Suprapubic skin (tissue), 4 donors: Measurements from ENCODE around the gene OR13A1. TPM values are rescaled to one million over a fixed set of nuclear protein-coding genes. Genes with fewer than 3 reads are reported as not detected.
"Not testable (repeated sequence)": the region's sequence is repeated elsewhere in the genome, so short reads cannot be mapped to it uniquely, and the experiment has no call there.

ENCODE experiments used
- DNase-seq, 2 donors: peaks; one replicate each; pipeline ENCODE4 v3.0.0-alpha.2; 2019; ENCODE audit warnings: low spot score in 2 of 2
- H3K27ac ChIP-seq: fragments of 200-600 bp; sonication (generic); one replicate; pipeline ENCODE4 v1.5.1; 2019
- H3K27me3 ChIP-seq: fragments of 200-600 bp; sonication (generic); one replicate; pipeline ENCODE4 v1.5.1; 2019
- H3K36me3 ChIP-seq: fragments of 200-600 bp; sonication (generic); one replicate; pipeline ENCODE4 v1.5.1; 2019
- H3K4me1 ChIP-seq: fragments of 200-600 bp; sonication (generic); one replicate; pipeline ENCODE4 v1.5.1; 2019
- H3K4me3 ChIP-seq: fragments of 200-600 bp; sonication (generic); one replicate; pipeline ENCODE4 v1.5.1; 2019; ENCODE audit warnings: mild to moderate bottlenecking
- H3K9me3 ChIP-seq: fragments of 200-600 bp; sonication (generic); one replicate; pipeline ENCODE4 v1.5.1; 2019
- CTCF ChIP-seq, 2 donors: fragments of 200-600 bp in 1 of 2; fragments of 450-650 bp in 1 of 2; sonication (generic) in 1 of 2; IDR thresholded peaks; one replicate each; pipeline ENCODE4 v1.5.1; 2016 to 2019; ENCODE audit warnings: antibody characterized with exemption in 2 of 2, mild to moderate bottlenecking in 1 of 2, moderate library complexity in 1 of 2
- EP300 ChIP-seq: sonication (generic); formaldehyde crosslinking; IDR thresholded peaks from one replicate; pipeline ENCODE4 v1.6.1; 2017; ENCODE audit warnings: antibody characterized with exemption
- POLR2A ChIP-seq, 2 donors: fragments of 450-650 bp; IDR thresholded peaks; one replicate each; pipeline ENCODE4 v1.6.1; 2017; ENCODE audit warnings: antibody characterized with exemption in 2 of 2, mild to moderate bottlenecking in 2 of 2, moderate library complexity in 2 of 2
- POLR2AphosphoS5 ChIP-seq, 3 donors: sonication (generic); formaldehyde crosslinking; IDR thresholded peaks; one replicate each; pipeline ENCODE4 v1.6.1; 2017; ENCODE audit warnings: antibody characterized with exemption in 3 of 3
- WGBS: methylation state at CpG from one replicate; pipeline ENCODE4 v1.1.5; 2018; 5-methylcytosine and 5-hydroxymethylcytosine counted together
- total RNA-seq, 4 donors: library from RNA; depleted of rRNA; stranded (reverse); fragments of >200 nt; gene quantifications; one replicate each; pipeline ENCODE4 v1.1.0, GENCODE V29; 2016

OR13A1 gene
- total RNA-seq, 4 donors from 2014 or later = not detected

GRCh38 chr10:45280113-45280760 lies 35.2 kb downstream of the OR13A1 start:
- TF ChIP-seq EP300 = no peak
- no peak for TF ChIP-seq POLR2A (IDR thresholded peaks at IDR 0.05)
- no peak for TF ChIP-seq POLR2AphosphoS5 (IDR thresholded peaks at IDR 0.05)
- no peak overlapping the region for H3K4me3 ChIP-seq
- H3K9me3 ChIP-seq = no peaks in the 10 kb centered on the region
- DNase-seq = no peak
- H3K4me1 ChIP-seq = no peaks in the 10 kb centered on the region
- 35% methylated on average over 3 of the region's 3 CpGs for WGBS
- no peaks in the 10 kb centered on the region for H3K27me3 ChIP-seq
- no peak overlapping the region for H3K27ac ChIP-seq
- no peaks in the 10 kb centered on the region for H3K36me3 ChIP-seq

- Histone ChIP-seq H3K4me3 (no peak overlapping the region), H3K36me3 (no peaks in the 10 kb centered on the region), H3K4me1 (no peaks in the 10 kb centered on the region), H3K27ac (no peak overlapping the region), H3K27me3 (no peaks in the 10 kb centered on the region), H3K9me3 (no peaks in the 10 kb centered on the region)
- TF ChIP-seq CTCF (IDR thresholded peaks at IDR 0.05) (no peak), POLR2AphosphoS5 (IDR thresholded peaks at IDR 0.05) (no peak), EP300 (no peak), POLR2A (IDR thresholded peaks at IDR 0.05) (no peak)
- WGBS = 75% methylated on average over 1 of the region's 1 CpG
- DNase-seq = no peak
Measured at GRCh38 chr10:45279682-45280081, 35.7 kb downstream of the OR13A1 start.

GRCh38 chr10:45278860-45279498 lies 36.4 kb downstream of the OR13A1 start:
- 64% methylated on average over 6 of the region's 6 CpGs for WGBS
- Histone ChIP-seq H3K9me3 (no peaks in the 10 kb centered on the region), H3K4me1 (no peaks in the 10 kb centered on the region), H3K4me3 (no peak overlapping the region), H3K27ac (no peak overlapping the region), H3K27me3 (no peaks in the 10 kb centered on the region), H3K36me3 (no peaks in the 10 kb centered on the region)
- no peak for TF ChIP-seq CTCF (IDR thresholded peaks at IDR 0.05)
- no peak for TF ChIP-seq EP300
- no peak for TF ChIP-seq POLR2A (IDR thresholded peaks at IDR 0.05)
- TF ChIP-seq POLR2AphosphoS5 (IDR thresholded peaks at IDR 0.05) = no peak
- no peak for DNase-seq

- not testable (repeated sequence) for H3K27ac ChIP-seq, H3K27me3 ChIP-seq, H3K4me1 ChIP-seq, H3K36me3 ChIP-seq, DNase-seq, H3K4me3 ChIP-seq, H3K9me3 ChIP-seq
Measured at GRCh38 chr10:45276146-45276545, 39.3 kb downstream of the OR13A1 start.

- Histone ChIP-seq H3K27ac (no peak overlapping the region), H3K36me3 (no peaks in the 10 kb centered on the region), H3K27me3 (no peaks in the 10 kb centered on the region), H3K9me3 (no peaks in the 10 kb centered on the region), H3K4me1 (no peaks in the 10 kb centered on the region), H3K4me3 (no peak overlapping the region)
- 83% methylated on average over 1 of the region's 1 CpG for WGBS
- no peak for DNase-seq
- TF ChIP-seq CTCF (IDR thresholded peaks at IDR 0.05) = no peak
- TF ChIP-seq POLR2AphosphoS5 (IDR thresholded peaks at IDR 0.05) = no peak
- TF ChIP-seq POLR2A (IDR thresholded peaks at IDR 0.05) = no peak
- no peak for TF ChIP-seq EP300
Measured at GRCh38 chr10:45274364-45274763, 41.0 kb downstream of the OR13A1 start.

- H3K4me3 ChIP-seq, H3K36me3 ChIP-seq, H3K9me3 ChIP-seq, H3K4me1 ChIP-seq, DNase-seq, H3K27ac ChIP-seq: not testable (repeated sequence)
- H3K27me3 ChIP-seq = peaks cover 16% of the 10 kb centered on the region
- 74% methylated on average over 2 of the region's 2 CpGs for WGBS
Measured at GRCh38 chr10:45267777-45268176, 47.6 kb downstream of the OR13A1 start.
